ENCODE measurements around the gene PACSIN1. TPM values are rescaled to one million over a fixed set of nuclear protein-coding genes. Genes with fewer than 3 reads are reported as not detected.

PACSIN1 gene
- polyA plus RNA-seq, 1 donor from 2014 or later = 3.1 TPM

DNA sequence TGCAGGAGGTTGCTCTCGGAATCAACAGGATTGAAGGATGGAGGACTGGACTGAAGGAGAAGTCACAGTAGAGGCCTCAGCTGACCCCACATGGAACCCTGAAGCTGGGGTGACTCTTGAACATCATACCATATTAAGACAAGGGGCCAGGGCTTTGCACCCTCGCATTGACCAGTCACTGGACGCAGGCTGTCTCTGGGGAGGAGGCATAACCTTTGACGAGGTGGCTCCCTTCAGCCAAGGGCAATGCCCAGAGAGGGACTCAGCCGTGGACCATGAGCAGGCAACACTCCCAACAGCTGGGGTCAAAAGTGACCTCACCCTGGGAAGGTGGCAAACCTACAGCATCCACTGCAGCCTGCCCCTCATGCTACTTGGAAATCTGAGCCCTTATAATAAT is 21.7 kb downstream of the PACSIN1 start:
- TF ChIP-seq POLR2AphosphoS5 (IDR thresholded peaks at IDR 0.05) = no peak
- no peak for TF ChIP-seq MXI1 (conservative IDR thresholded peaks at IDR 0.05; ENCODE audit: poor library complexity, severe bottlenecking)
- no peak for TF ChIP-seq SMC3 (conservative IDR thresholded peaks at IDR 0.05; ENCODE audit: poor library complexity)
- TF ChIP-seq, protein P1, sequence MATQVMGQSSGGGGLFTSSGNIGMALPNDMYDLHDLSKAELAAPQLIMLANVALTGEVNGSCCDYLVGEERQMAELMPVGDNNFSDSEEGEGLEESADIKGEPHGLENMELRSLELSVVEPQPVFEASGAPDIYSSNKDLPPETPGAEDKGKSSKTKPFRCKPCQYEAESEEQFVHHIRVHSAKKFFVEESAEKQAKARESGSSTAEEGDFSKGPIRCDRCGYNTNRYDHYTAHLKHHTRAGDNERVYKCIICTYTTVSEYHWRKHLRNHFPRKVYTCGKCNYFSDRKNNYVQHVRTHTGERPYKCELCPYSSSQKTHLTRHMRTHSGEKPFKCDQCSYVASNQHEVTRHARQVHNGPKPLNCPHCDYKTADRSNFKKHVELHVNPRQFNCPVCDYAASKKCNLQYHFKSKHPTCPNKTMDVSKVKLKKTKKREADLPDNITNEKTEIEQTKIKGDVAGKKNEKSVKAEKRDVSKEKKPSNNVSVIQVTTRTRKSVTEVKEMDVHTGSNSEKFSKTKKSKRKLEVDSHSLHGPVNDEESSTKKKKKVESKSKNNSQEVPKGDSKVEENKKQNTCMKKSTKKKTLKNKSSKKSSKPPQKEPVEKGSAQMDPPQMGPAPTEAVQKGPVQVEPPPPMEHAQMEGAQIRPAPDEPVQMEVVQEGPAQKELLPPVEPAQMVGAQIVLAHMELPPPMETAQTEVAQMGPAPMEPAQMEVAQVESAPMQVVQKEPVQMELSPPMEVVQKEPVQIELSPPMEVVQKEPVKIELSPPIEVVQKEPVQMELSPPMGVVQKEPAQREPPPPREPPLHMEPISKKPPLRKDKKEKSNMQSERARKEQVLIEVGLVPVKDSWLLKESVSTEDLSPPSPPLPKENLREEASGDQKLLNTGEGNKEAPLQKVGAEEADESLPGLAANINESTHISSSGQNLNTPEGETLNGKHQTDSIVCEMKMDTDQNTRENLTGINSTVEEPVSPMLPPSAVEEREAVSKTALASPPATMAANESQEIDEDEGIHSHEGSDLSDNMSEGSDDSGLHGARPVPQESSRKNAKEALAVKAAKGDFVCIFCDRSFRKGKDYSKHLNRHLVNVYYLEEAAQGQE (IDR thresholded peaks at IDR 0.05; ENCODE audit: borderline replicate concordance) = no peak
- no peak for TF ChIP-seq TAF1 (IDR thresholded peaks at IDR 0.05; ENCODE audit: low read depth)
- no peak for TF ChIP-seq RAD21 (conservative IDR thresholded peaks at IDR 0.05)
- TF ChIP-seq EZH2 (IDR thresholded peaks at IDR 0.05; ENCODE audit: borderline replicate concordance, insufficient read depth, low read length, poor library complexity, severe bottlenecking) = no peak
- TF ChIP-seq EP300 (conservative IDR thresholded peaks at IDR 0.05; ENCODE audit: poor library complexity, severe bottlenecking) = no peak
- TF ChIP-seq, protein P2, sequence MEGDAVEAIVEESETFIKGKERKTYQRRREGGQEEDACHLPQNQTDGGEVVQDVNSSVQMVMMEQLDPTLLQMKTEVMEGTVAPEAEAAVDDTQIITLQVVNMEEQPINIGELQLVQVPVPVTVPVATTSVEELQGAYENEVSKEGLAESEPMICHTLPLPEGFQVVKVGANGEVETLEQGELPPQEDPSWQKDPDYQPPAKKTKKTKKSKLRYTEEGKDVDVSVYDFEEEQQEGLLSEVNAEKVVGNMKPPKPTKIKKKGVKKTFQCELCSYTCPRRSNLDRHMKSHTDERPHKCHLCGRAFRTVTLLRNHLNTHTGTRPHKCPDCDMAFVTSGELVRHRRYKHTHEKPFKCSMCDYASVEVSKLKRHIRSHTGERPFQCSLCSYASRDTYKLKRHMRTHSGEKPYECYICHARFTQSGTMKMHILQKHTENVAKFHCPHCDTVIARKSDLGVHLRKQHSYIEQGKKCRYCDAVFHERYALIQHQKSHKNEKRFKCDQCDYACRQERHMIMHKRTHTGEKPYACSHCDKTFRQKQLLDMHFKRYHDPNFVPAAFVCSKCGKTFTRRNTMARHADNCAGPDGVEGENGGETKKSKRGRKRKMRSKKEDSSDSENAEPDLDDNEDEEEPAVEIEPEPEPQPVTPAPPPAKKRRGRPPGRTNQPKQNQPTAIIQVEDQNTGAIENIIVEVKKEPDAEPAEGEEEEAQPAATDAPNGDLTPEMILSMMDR (IDR thresholded peaks at IDR 0.05; ENCODE audit: poor library complexity, severe bottlenecking) = no peak
- Histone ChIP-seq H3K4me3 (ENCODE audit: low read length) (no peak overlapping the region), H3K4me2 (ENCODE audit: low read length) (no peak overlapping the region), H3K27me3 (ENCODE audit: insufficient read depth, low read depth, low read length) (no peaks in the 10 kb centered on the region), H3K79me2 (replicated peaks; ENCODE audit: insufficient read depth, low read length) (no peaks in the 10 kb centered on the region), H3F3A (ENCODE audit: insufficient read depth, low read length, poor library complexity, severe bottlenecking) (no peaks in the 10 kb centered on the region), H3K9me2 (ENCODE audit: insufficient read depth, low read length) (no peaks in the 10 kb centered on the region), H4K20me1 (ENCODE audit: insufficient read depth) (no peaks in the 10 kb centered on the region), H2AFZ (ENCODE audit: low read depth, low read length) (no peak overlapping the region), H3K9me3 (ENCODE audit: low read length) (no peaks in the 10 kb centered on the region), H3K9ac (ENCODE audit: low read length) (no peak overlapping the region), H3K36me3 (ENCODE audit: insufficient read depth, low read length) (no peaks in the 10 kb centered on the region), H3K27ac (ENCODE audit: low read length) (no peak overlapping the region)

DNA sequence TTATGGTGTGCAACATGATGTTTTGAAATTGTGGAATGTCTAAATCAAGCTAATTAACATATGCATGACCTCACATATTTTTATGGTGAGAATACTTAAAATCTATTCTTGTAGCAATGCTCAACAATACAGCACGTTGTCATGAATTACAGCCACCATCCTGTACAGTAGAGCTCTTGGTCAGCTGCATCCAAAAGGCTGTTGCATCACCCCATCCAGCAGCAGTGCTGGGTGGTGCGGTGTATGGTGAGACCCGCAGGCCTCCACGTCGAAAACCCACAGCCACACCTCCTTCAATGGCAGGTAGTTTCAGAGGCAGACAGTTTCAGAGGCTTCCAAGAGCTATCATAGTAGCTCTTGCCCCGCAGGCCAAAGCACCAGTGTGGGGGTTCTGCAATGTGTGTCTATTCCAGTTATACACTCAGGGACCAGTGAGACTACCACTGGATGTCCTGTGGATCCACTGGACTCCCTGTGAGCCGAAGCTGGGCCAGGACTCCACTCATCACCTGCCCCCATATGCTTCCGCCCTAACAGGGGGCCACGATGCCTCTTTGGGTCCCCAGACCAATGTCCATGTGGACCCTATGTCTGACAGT is 23.4 kb downstream of the PACSIN1 start:
- Histone ChIP-seq H3K9me2 (ENCODE audit: insufficient read depth, low read length) (no peaks in the 10 kb centered on the region), H3K79me2 (replicated peaks; ENCODE audit: insufficient read depth, low read length) (no peaks in the 10 kb centered on the region), H3K27ac (ENCODE audit: low read length) (no peak overlapping the region), H3K27me3 (ENCODE audit: insufficient read depth, low read depth, low read length) (no peaks in the 10 kb centered on the region), H3F3A (ENCODE audit: insufficient read depth, low read length, poor library complexity, severe bottlenecking) (no peaks in the 10 kb centered on the region), H3K4me2 (ENCODE audit: low read length) (no peak overlapping the region), H3K36me3 (ENCODE audit: insufficient read depth, low read length) (no peaks in the 10 kb centered on the region), H2AFZ (ENCODE audit: low read depth, low read length) (no peak overlapping the region), H3K9ac (ENCODE audit: low read length) (no peak overlapping the region), H3K9me3 (ENCODE audit: low read length) (no peaks in the 10 kb centered on the region), H3K4me3 (ENCODE audit: low read length) (no peak overlapping the region), H4K20me1 (ENCODE audit: insufficient read depth) (no peaks in the 10 kb centered on the region)
- no peak for TF ChIP-seq EZH2 (IDR thresholded peaks at IDR 0.05; ENCODE audit: borderline replicate concordance, insufficient read depth, low read length, poor library complexity, severe bottlenecking)
- TF ChIP-seq POLR2AphosphoS5 (IDR thresholded peaks at IDR 0.05) = no peak
- TF ChIP-seq RAD21 (conservative IDR thresholded peaks at IDR 0.05) = no peak
- TF ChIP-seq, protein P2 (IDR thresholded peaks at IDR 0.05; ENCODE audit: poor library complexity, severe bottlenecking) = no peak
- no peak for TF ChIP-seq TAF1 (IDR thresholded peaks at IDR 0.05; ENCODE audit: low read depth)
- TF ChIP-seq EP300 (conservative IDR thresholded peaks at IDR 0.05; ENCODE audit: poor library complexity, severe bottlenecking) = no peak
- no peak for TF ChIP-seq SMC3 (conservative IDR thresholded peaks at IDR 0.05; ENCODE audit: poor library complexity)
- no peak for TF ChIP-seq MXI1 (conservative IDR thresholded peaks at IDR 0.05; ENCODE audit: poor library complexity, severe bottlenecking)
- TF ChIP-seq, protein P1 (IDR thresholded peaks at IDR 0.05; ENCODE audit: borderline replicate concordance) = no peak
